Measurements from ENCODE around the gene RIC8A.
A peak's percentile ranks its signal among the peaks of the same experiment; 100 is the strongest.

RIC8A gene

GRCh38 chr11:250274-250673 lies 42.8 kb downstream of the RIC8A start:
- DNase-seq (ENCODE audit: low read depth): no peak

- DNase-seq (ENCODE audit: low read depth): peak; percentile 60
Measured at GRCh38 chr11:250740-251299, 43.3 kb downstream of the RIC8A start.

- DNase-seq (ENCODE audit: low read depth): no peak
Measured at GRCh38 chr11:251550-251949, 44.0 kb downstream of the RIC8A start.

GRCh38 chr11:252666-253065 lies 45.2 kb downstream of the RIC8A start:
- no peak for DNase-seq (ENCODE audit: low read depth)

GRCh38 chr11:253160-253885 lies 45.8 kb downstream of the RIC8A start:
- no peak for DNase-seq (ENCODE audit: low read depth)

GRCh38 chr11:253886-254270 lies 46.4 kb downstream of the RIC8A start:
- no peak for DNase-seq (ENCODE audit: low read depth)

GRCh38 chr11:255176-255575 lies 47.7 kb downstream of the RIC8A start:
- DNase-seq (ENCODE audit: low read depth): no peak

- no peak for DNase-seq (ENCODE audit: low read depth)
Measured at GRCh38 chr11:255816-256215, 48.3 kb downstream of the RIC8A start.

GRCh38 chr11:256952-257737 lies 49.6 kb downstream of the RIC8A start:
- no peak for DNase-seq (ENCODE audit: low read depth)

GRCh38 chr11:257766-258493 lies 50.4 kb downstream of the RIC8A start:
- DNase-seq (ENCODE audit: low read depth): no peak

- no peak for DNase-seq (ENCODE audit: low read depth)
Measured at GRCh38 chr11:259413-259812, 51.9 kb downstream of the RIC8A start.

- DNase-seq (ENCODE audit: low read depth): no peak
Measured at GRCh38 chr11:261624-262023, 54.1 kb downstream of the RIC8A start.

Data from stimulated activated CD8-positive, alpha-beta memory T cell treated with anti-CD3 and anti-CD28 coated beads, Interleukin-12 subunit alpha, Interleukin-12 subunit beta, amount 100 ng/mL, for 4 hours (primary cell).